A673 (cell line): Measurements from ENCODE around the gene POLG2.

ENCODE experiments used
- EZH2 ChIP-seq: fragments of 200-600 bp; sonication (generic); IDR thresholded peaks from 2 replicates; pipeline ENCODE4 v1.6.1; 2017; ENCODE audit warnings: borderline replicate concordance, low read depth, mild to moderate bottlenecking, mixed read lengths, antibody characterized with exemption, low read length; ENCODE audit not compliant: poor library complexity, severe bottlenecking
- TF ChIP-seq, protein P1 (sequence below): fragments of 300-800, 200-600 bp; sonication (generic); conservative IDR thresholded peaks from 2 replicates; pipeline ENCODE4 v1.5.1; 2017; ENCODE audit warnings: low read depth, mild to moderate bottlenecking, antibody characterized with exemption, low read length, moderate library complexity, mixed read lengths

GRCh38 chr17:64540118-64540776, 43.4 kb upstream of the POLG2 start:
- TF ChIP-seq, protein P1, sequence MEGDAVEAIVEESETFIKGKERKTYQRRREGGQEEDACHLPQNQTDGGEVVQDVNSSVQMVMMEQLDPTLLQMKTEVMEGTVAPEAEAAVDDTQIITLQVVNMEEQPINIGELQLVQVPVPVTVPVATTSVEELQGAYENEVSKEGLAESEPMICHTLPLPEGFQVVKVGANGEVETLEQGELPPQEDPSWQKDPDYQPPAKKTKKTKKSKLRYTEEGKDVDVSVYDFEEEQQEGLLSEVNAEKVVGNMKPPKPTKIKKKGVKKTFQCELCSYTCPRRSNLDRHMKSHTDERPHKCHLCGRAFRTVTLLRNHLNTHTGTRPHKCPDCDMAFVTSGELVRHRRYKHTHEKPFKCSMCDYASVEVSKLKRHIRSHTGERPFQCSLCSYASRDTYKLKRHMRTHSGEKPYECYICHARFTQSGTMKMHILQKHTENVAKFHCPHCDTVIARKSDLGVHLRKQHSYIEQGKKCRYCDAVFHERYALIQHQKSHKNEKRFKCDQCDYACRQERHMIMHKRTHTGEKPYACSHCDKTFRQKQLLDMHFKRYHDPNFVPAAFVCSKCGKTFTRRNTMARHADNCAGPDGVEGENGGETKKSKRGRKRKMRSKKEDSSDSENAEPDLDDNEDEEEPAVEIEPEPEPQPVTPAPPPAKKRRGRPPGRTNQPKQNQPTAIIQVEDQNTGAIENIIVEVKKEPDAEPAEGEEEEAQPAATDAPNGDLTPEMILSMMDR = no peak
- TF ChIP-seq EZH2 = no peak
